Glutamatergic neuron (in vitro differentiated cells): ENCODE measurements around the gene TNIP1. TPM values are rescaled to one million over a fixed set of nuclear protein-coding genes. Genes with fewer than 3 reads are reported as not detected.
A peak's percentile ranks its signal among the peaks of the same experiment; 100 is the strongest.

Experiments
- DNase-seq: peaks from one replicate; pipeline ENCODE4 v3.0.0; 2022
- H3K27ac Mint-ChIP-seq: one replicate; pipeline ENCODE4 v1.8.0; 2020; ENCODE audit warnings: mild to moderate bottlenecking, mixed read lengths, inconsistent platforms; ENCODE audit not compliant: unreplicated experiment
- H3K27me3 Mint-ChIP-seq: one replicate; pipeline ENCODE4 v1.8.0; 2020; ENCODE audit warnings: mild to moderate bottlenecking, moderate library complexity, mixed read lengths, inconsistent platforms; ENCODE audit not compliant: unreplicated experiment
- H3K36me3 Mint-ChIP-seq: one replicate; pipeline ENCODE4 v1.8.0; 2020; ENCODE audit warnings: mild to moderate bottlenecking, mixed read lengths, inconsistent platforms; ENCODE audit not compliant: unreplicated experiment
- H3K4me1 Mint-ChIP-seq: one replicate; pipeline ENCODE4 v1.8.0; 2020; ENCODE audit warnings: mild to moderate bottlenecking, low read depth, mixed read lengths, inconsistent platforms; ENCODE audit not compliant: unreplicated experiment
- H3K4me3 Mint-ChIP-seq: one replicate; pipeline ENCODE4 v1.8.0; 2020; ENCODE audit warnings: mild to moderate bottlenecking, mixed read lengths, inconsistent platforms; ENCODE audit not compliant: unreplicated experiment
- H3K9me3 Mint-ChIP-seq: one replicate; pipeline ENCODE4 v1.8.0; 2020; ENCODE audit warnings: mild to moderate bottlenecking, moderate library complexity, mixed read lengths, inconsistent platforms; ENCODE audit not compliant: unreplicated experiment
- CTCF ChIP-seq: fragments of 200-600 bp; sonication (generic); IDR thresholded peaks from one replicate; pipeline ENCODE4 v1.5.0; 2021; ENCODE audit not compliant: partially characterized antibody, unreplicated experiment
- total RNA-seq: library from RNA; stranded (reverse); fragmentation: NEBNext Ultra II Directional; extraction: Animal tissue kit (Norgen Biotek cat#: 25700); gene quantifications from one replicate; pipeline ENCODE4 v1.2.1, GENCODE V29; 2021; ENCODE audit not compliant: unreplicated experiment

TNIP1 gene
- total RNA-seq, 1 donor from 2014 or later, result 34.1 TPM

GRCh38 chr5:151126199-151126645 lies 45.4 kb upstream of the TNIP1 start:
- H3K4me1 Mint-ChIP-seq, result peaks cover 7% of the 10 kb centered on the region
- no peak overlapping the region for H3K4me3 Mint-ChIP-seq
- peaks cover 12% of the 10 kb centered on the region for H3K9me3 Mint-ChIP-seq
- peak; percentile 80 for DNase-seq
- TF ChIP-seq CTCF, result peak; percentile 87
- peaks cover 6% of the 10 kb centered on the region for H3K36me3 Mint-ChIP-seq
- no peak overlapping the region for H3K27ac Mint-ChIP-seq
- H3K27me3 Mint-ChIP-seq, result peaks cover 1% of the 10 kb centered on the region

GRCh38 chr5:151125421-151125820 lies 44.6 kb upstream of the TNIP1 start:
- H3K36me3 Mint-ChIP-seq, result peaks cover 6% of the 10 kb centered on the region

GRCh38 chr5:151123897-151124751 lies 43.3 kb upstream of the TNIP1 start:
- H3K36me3 Mint-ChIP-seq, result peaks cover 6% of the 10 kb centered on the region
- no peak overlapping the region for H3K4me3 Mint-ChIP-seq
- no peak overlapping the region for H3K27ac Mint-ChIP-seq
- no peak for DNase-seq
- H3K4me1 Mint-ChIP-seq, result peaks cover 7% of the 10 kb centered on the region
- H3K27me3 Mint-ChIP-seq, result no peaks in the 10 kb centered on the region
- peaks cover 12% of the 10 kb centered on the region for H3K9me3 Mint-ChIP-seq
- TF ChIP-seq CTCF, result no peak

More at GRCh38 chr5:151125421-151125820, 44.6 kb upstream of the TNIP1 start:
- peaks cover 12% of the 10 kb centered on the region for H3K9me3 Mint-ChIP-seq
- no peak overlapping the region for H3K4me3 Mint-ChIP-seq
- TF ChIP-seq CTCF, result no peak
- H3K27ac Mint-ChIP-seq, result no peak overlapping the region
- H3K27me3 Mint-ChIP-seq, result no peaks in the 10 kb centered on the region
- DNase-seq, result no peak
- H3K4me1 Mint-ChIP-seq, result peaks cover 7% of the 10 kb centered on the region

- no peak for DNase-seq
- Mint-ChIP-seq H3K9me3 (peaks cover 11% of the 10 kb centered on the region), H3K27me3 (no peaks in the 10 kb centered on the region), H3K36me3 (peaks cover 6% of the 10 kb centered on the region), H3K4me1 (peaks cover 10% of the 10 kb centered on the region), H3K4me3 (no peak overlapping the region), H3K27ac (no peak overlapping the region)
- no peak for TF ChIP-seq CTCF
Observed at GRCh38 chr5:151122828-151123227, 42.0 kb upstream of the TNIP1 start.

- H3K4me3 Mint-ChIP-seq, result no peak overlapping the region
- no peak overlapping the region for H3K27ac Mint-ChIP-seq
- peaks cover 6% of the 10 kb centered on the region for H3K36me3 Mint-ChIP-seq
- no peak for TF ChIP-seq CTCF
- H3K9me3 Mint-ChIP-seq, result peaks cover 11% of the 10 kb centered on the region
- H3K27me3 Mint-ChIP-seq, result no peaks in the 10 kb centered on the region
- DNase-seq, result no peak
- peaks cover 10% of the 10 kb centered on the region for H3K4me1 Mint-ChIP-seq
Observed at GRCh38 chr5:151121665-151122064, 40.8 kb upstream of the TNIP1 start.
